Right kidney (tissue), 1 donor: ENCODE results near the gene KLHL14.

ENCODE experiments used
- DNase-seq: peaks from one replicate; pipeline ENCODE4 v3.0.0-alpha.2; 2016

Gene KLHL14

GRCh38 chr18:32629981-32630700 lies 142.7 kb downstream of the KLHL14 start:
- no peak for DNase-seq

DNA sequence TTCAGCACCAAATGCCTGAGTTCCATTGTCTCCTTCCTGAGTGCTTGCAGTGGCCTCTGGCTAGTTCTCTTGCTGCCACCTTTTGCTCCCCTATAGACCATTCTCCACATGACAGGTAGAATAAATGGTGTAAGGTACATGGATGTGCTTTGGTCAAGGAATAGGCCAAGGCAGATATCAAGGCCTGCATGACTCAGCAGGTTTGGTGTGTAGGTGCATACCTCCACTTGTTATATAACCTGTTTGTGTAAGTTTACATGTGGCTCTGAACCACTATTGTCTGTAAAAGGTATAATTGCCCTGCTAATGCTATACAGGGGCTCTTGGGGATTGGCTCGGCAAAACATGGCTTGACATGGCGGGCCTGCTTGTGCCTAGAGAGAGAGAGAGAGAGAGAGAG lies 143.5 kb downstream of the KLHL14 start:
- no peak for DNase-seq

- no peak for DNase-seq
Measured at GRCh38 chr18:32624182-32624723, 148.6 kb downstream of the KLHL14 start.

GRCh38 chr18:32623563-32623962 lies 149.3 kb downstream of the KLHL14 start:
- no peak for DNase-seq
